Endothelial cell of umbilical vein (primary cell): ENCODE measurements around the gene RPRD1A. TPM values are rescaled to one million over a fixed set of nuclear protein-coding genes. Genes with fewer than 3 reads are reported as not detected.
"Not testable (repeated sequence)": the region's sequence is repeated elsewhere in the genome, so short reads cannot be mapped to it uniquely, and the experiment has no call there.

Experiments used
- BruUV-seq: library from RNA; stranded (reverse); fragments of 400-500 nt; replicated peaks from 2 replicates; lab custom pipeline; 2021; lab: Mats Ljungman, UMichigan
- CTCF ChIA-PET: fragments of 300-600, 350-600 bp; sonication (Branson Sonifier 250); formaldehyde crosslinking; loops from one replicate; lab custom pipeline; 2021; ENCODE audit warnings: antibody characterized with exemption, inconsistent platforms; lab: Charles Lee
- POLR2A ChIA-PET: fragments of 300-600, 350-600 bp; sonication (Branson Sonifier 250); formaldehyde crosslinking; loops from one replicate; lab custom pipeline; 2021; ENCODE audit warnings: antibody characterized with exemption, inconsistent platforms; lab: Charles Lee
- DNase-seq: peaks from one replicate; pipeline ENCODE4 v3.0.0-alpha.2; 2011; ENCODE audit warnings: low read depth, low spot score
- FAIRE-seq: peaks from 2 replicates; lab custom pipeline; 2011; peaks lifted over from hg19 to GRCh38; lab: Jason Lieb, UNC
- H2AFZ ChIP-seq: 2 replicates; pipeline ENCODE4 v1.6.0; 2012; ENCODE audit warnings: low read depth, low read length, control low read depth, inconsistent platforms
- H3K27ac ChIP-seq: 2 replicates; pipeline ENCODE4 v1.5.1; 2011; ENCODE audit warnings: low read depth, mild to moderate bottlenecking, control low read depth, low read length, moderate library complexity; ENCODE audit not compliant: insufficient read depth
- H3K27me3 ChIP-seq, 2 experiments: 2 replicates each; pipeline versions ENCODE4 v1.6.0 to v1.6.1; 2011; ENCODE audit warnings: low read length in 2 of 2, mixed read lengths in 1 of 2; ENCODE audit not compliant: control insufficient read depth in 2 of 2, insufficient read depth in 2 of 2
- H3K36me3 ChIP-seq, 2 experiments: 2 replicates in 1 of 2; 3 replicates in 1 of 2; pipeline ENCODE4 v1.5.1; 2011; ENCODE audit warnings: low read length in 2 of 2, mild to moderate bottlenecking in 1 of 2, moderate library complexity in 1 of 2; ENCODE audit not compliant: control insufficient read depth in 2 of 2, insufficient read depth in 2 of 2; ENCODE audit errors: extremely low read depth in 1 of 2
- H3K4me1 ChIP-seq: 3 replicates; pipeline ENCODE4 v1.5.1; 2011; ENCODE audit warnings: mild to moderate bottlenecking, low read length; ENCODE audit not compliant: control insufficient read depth, insufficient read depth; ENCODE audit errors: extremely low read depth
- H3K4me2 ChIP-seq: 2 replicates; pipeline ENCODE4 v1.6.1; 2011; ENCODE audit warnings: low read length, control low read depth, mixed read lengths; ENCODE audit not compliant: insufficient read depth
- H3K4me3 ChIP-seq, 3 experiments: fragments of 200-600 bp in 1 of 3; sonication (generic), shearing (Covaris generic) in 1 of 3; replicated peaks in 1 of 3; 2 replicates each; pipeline ENCODE4 v1.5.1; 2011 to 2016; ENCODE audit warnings: control low read depth in 3 of 3, low read length in 3 of 3, mild to moderate bottlenecking in 2 of 3, inconsistent platforms in 1 of 3, low read depth in 1 of 3, moderate library complexity in 1 of 3; ENCODE audit not compliant: insufficient read depth in 1 of 3
- H3K79me2 ChIP-seq: 2 replicates; pipeline ENCODE4 v1.6.0; 2012; ENCODE audit warnings: low read length, inconsistent platforms; ENCODE audit not compliant: control insufficient read depth, insufficient read depth
- H3K9ac ChIP-seq: replicated peaks from 2 replicates; pipeline ENCODE3; 2011; ENCODE audit warnings: low read length, control low read depth; ENCODE audit not compliant: insufficient read depth; ENCODE audit errors: extremely low read depth
- H3K9me1 ChIP-seq: replicated peaks from 3 replicates; pipeline ENCODE4 v1.6.0; 2011; ENCODE audit warnings: mild to moderate bottlenecking, low read length; ENCODE audit not compliant: control insufficient read depth, insufficient read depth; ENCODE audit errors: extremely low read depth
- H3K9me3 ChIP-seq: replicated peaks from 2 replicates; pipeline ENCODE4 v1.5.1; 2012; ENCODE audit warnings: low read length, inconsistent platforms; ENCODE audit not compliant: control insufficient read depth, insufficient read depth
- H4K20me1 ChIP-seq: replicated peaks from 2 replicates; pipeline ENCODE3; 2011; ENCODE audit warnings: mild to moderate bottlenecking, low read length; ENCODE audit not compliant: control insufficient read depth, insufficient read depth; ENCODE audit errors: extremely low read depth
- EZH2 ChIP-seq: IDR thresholded peaks from 2 replicates; pipeline ENCODE4 v1.6.1; 2012; ENCODE audit warnings: borderline replicate concordance, low read depth, mild to moderate bottlenecking, moderate library complexity, low read length, inconsistent platforms; ENCODE audit not compliant: severe bottlenecking
- FOS ChIP-seq: IDR thresholded peaks from 2 replicates; pipeline ENCODE4 v1.6.1; 2011; ENCODE audit warnings: mild to moderate bottlenecking, low read length, moderate library complexity, borderline replicate concordance; ENCODE audit not compliant: insufficient read depth
- GATA2 ChIP-seq: IDR thresholded peaks from 2 replicates; pipeline ENCODE4 v1.7.0; 2011; ENCODE audit warnings: low read depth, mild to moderate bottlenecking, moderate library complexity, mixed read lengths, low read length; ENCODE audit not compliant: insufficient read length, insufficient read depth
- JUN ChIP-seq: IDR thresholded peaks from 2 replicates; pipeline ENCODE4 v1.6.1; 2011; ENCODE audit warnings: borderline replicate concordance, low read depth; ENCODE audit not compliant: insufficient read length, insufficient read depth
- MYC ChIP-seq: IDR thresholded peaks from one replicate; pipeline ENCODE4 v1.6.1; 2011; ENCODE audit warnings: mild to moderate bottlenecking, low read depth, low read length
- POLR2A ChIP-seq: IDR thresholded peaks from 2 replicates; pipeline ENCODE4 v1.6.1; 2012; ENCODE audit warnings: low read depth, mild to moderate bottlenecking, control low read depth, low read length
- POLR2AphosphoS5 ChIP-seq: IDR thresholded peaks from 2 replicates; pipeline ENCODE4 v1.6.1; 2012; ENCODE audit warnings: low read depth, mild to moderate bottlenecking, control low read depth, low read length, moderate library complexity; ENCODE audit not compliant: insufficient read depth
- dilution Hi-C: fragments of 300-500 bp; cut with MboI; formaldehyde crosslinking; loops from one replicate; pipeline ENCODE4 v1.15.0; 2019; ENCODE audit warnings: low sequenced_read_pairs; ENCODE audit not compliant: extremely low pct_ligation_motif_present
- intact Hi-C: fragments of 100-400 bp; cut with micrococcal nuclease; formaldehyde crosslinking; loops from one replicate; pipeline ENCODE4 v1.10.0; 2022
- polyA plus RNA-seq, 4 experiments: library from polyadenylated mRNA; depleted of rRNA in 3 of 4; stranded (reverse) in 3 of 4; unstranded in 1 of 4; fragments of >200 nt; gene quantifications; 2 replicates each; pipeline versions ENCODE4 v1.2.1 to v1.2.3, GENCODE V29; 2011 to 2012; ENCODE audit warnings: missing spikeins in 1 of 4
- total RNA-seq: library from RNA; stranded (reverse); gene quantifications from 2 replicates; pipeline ENCODE4 v1.2.3, GENCODE V29; 2021
- TF ChIP-seq, protein P1 (sequence below): IDR thresholded peaks from 2 replicates; pipeline ENCODE4 v1.6.1; 2011; ENCODE audit not compliant: insufficient read depth, insufficient read length
- TF ChIP-seq, protein P2 (sequence below), 2 donors: IDR thresholded peaks; 1 replicate in 1 of 2; 2 replicates in 1 of 2; pipeline ENCODE4 v1.5.1; 2011; ENCODE audit warnings: low read length in 2 of 2, mild to moderate bottlenecking in 2 of 2, moderate library complexity in 2 of 2, control low read depth in 1 of 2, inconsistent platforms in 1 of 2, low read depth in 1 of 2; ENCODE audit not compliant: insufficient read depth in 1 of 2; ENCODE audit errors: extremely low read depth in 1 of 2

The RPRD1A gene
- total and polyA plus RNA-seq, 2 donors (not counting 3 experiments of a cell fraction or from before 2014, with no cell fraction given) = 13.5 to 50.7 TPM

DNA sequence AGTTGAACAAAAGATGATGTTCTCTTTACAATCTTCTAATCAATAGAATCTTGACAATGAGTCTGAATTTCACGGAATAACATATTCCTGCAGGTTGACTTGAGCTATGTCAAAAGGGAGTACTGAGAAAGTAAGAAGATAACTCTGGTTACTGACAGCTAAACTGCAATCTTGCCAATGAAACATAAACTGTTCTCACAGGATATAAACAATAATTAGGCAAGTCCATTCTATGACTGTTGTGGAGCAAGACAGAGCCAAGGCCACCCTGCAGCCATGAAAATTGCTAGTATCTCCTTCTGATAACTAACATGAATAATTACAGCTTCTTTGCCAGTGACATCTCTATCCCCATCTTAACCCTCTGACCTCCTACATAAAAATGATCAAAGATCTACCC, 6.3 kb upstream of the RPRD1A start:
- intact Hi-C loops = no loop called here
- no peak for DNase-seq
- TF ChIP-seq, protein P1, sequence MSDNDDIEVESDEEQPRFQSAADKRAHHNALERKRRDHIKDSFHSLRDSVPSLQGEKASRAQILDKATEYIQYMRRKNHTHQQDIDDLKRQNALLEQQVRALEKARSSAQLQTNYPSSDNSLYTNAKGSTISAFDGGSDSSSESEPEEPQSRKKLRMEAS = no peak
- TF ChIP-seq, protein P2, sequence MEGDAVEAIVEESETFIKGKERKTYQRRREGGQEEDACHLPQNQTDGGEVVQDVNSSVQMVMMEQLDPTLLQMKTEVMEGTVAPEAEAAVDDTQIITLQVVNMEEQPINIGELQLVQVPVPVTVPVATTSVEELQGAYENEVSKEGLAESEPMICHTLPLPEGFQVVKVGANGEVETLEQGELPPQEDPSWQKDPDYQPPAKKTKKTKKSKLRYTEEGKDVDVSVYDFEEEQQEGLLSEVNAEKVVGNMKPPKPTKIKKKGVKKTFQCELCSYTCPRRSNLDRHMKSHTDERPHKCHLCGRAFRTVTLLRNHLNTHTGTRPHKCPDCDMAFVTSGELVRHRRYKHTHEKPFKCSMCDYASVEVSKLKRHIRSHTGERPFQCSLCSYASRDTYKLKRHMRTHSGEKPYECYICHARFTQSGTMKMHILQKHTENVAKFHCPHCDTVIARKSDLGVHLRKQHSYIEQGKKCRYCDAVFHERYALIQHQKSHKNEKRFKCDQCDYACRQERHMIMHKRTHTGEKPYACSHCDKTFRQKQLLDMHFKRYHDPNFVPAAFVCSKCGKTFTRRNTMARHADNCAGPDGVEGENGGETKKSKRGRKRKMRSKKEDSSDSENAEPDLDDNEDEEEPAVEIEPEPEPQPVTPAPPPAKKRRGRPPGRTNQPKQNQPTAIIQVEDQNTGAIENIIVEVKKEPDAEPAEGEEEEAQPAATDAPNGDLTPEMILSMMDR (IDR thresholded peaks at IDR 0.05; ENCODE audit: extremely low read depth in 1 of 2, insufficient read depth in 1 of 2, low read depth in 1 of 2, low read length in 2 of 2) = no peak
- no peak for TF ChIP-seq FOS
- no peak for TF ChIP-seq JUN
- no peak for TF ChIP-seq MYC
- no peak for TF ChIP-seq POLR2AphosphoS5
- no peak for TF ChIP-seq POLR2A
- TF ChIP-seq EZH2 = no peak
- no peak for TF ChIP-seq GATA2

DNA sequence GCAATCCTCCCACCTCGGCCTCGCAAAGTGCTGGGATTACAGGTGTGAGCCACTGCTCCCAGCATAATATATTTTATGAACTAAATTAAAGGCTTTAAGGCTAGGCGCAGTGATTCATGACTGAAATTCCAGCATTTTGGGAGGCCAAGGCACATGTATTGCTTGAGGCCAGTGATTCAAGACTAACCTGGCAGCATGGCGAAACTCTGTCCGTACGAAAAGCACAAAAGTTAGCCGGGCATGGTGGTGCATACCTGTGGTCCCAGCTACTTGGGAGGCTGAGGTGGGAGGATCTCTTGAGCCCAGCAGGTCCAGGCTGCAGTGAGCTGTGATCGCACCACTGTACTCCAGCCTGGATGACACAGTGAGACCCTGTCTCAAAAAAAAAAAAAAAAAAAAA, 5.0 kb upstream of the RPRD1A start:
- DNase-seq, H3K9me3 ChIP-seq, intact Hi-C loops, H3K27ac ChIP-seq, H2AFZ ChIP-seq, FAIRE-seq, BruUV-seq, H3K4me1 ChIP-seq, dilution Hi-C loops, H3K4me3 ChIP-seq, H4K20me1 ChIP-seq, H3K9ac ChIP-seq, POLR2A ChIA-PET, H3K36me3 ChIP-seq, H3K79me2 ChIP-seq, H3K4me2 ChIP-seq, H3K9me1 ChIP-seq: not testable (repeated sequence)
- CTCF ChIA-PET = interaction anchor here (0.6 to 0.7 kb wide), 2 partner anchors 112 to 270 kb away, joined by 3 read pairs; no protein-coding TSS in a partner anchor
- peaks cover 5 to 11% of the 10 kb centered on the region in 2 experiments for H3K27me3 ChIP-seq

More for the DNA sequence above, 6.3 kb upstream of the RPRD1A start:
- FAIRE-seq = no peak
- dilution Hi-C loops = no loop called here
- peaks cover 5 to 11% of the 10 kb centered on the region in 2 experiments for H3K27me3 ChIP-seq
- no peaks in the 10 kb centered on the region for H3K4me1 ChIP-seq
- H3K4me3 ChIP-seq = no peak overlapping the region
- POLR2A ChIA-PET = no interaction called here
- no peaks in the 10 kb centered on the region for H4K20me1 ChIP-seq
- no peaks in the 10 kb centered on the region for H3K79me2 ChIP-seq
- H3K4me2 ChIP-seq = no peak overlapping the region
- H2AFZ ChIP-seq = no peak overlapping the region
- H3K36me3 ChIP-seq = no peaks in the 10 kb centered on the region
- no peak overlapping the region for H3K9ac ChIP-seq
- BruUV-seq = no TSS peak
- CTCF ChIA-PET = interaction anchor here (1.2 kb wide), 1 partner anchor 22 kb away, joined by 6 read pairs; no protein-coding TSS in a partner anchor
- H3K9me3 ChIP-seq = no peaks in the 10 kb centered on the region
- no peaks in the 10 kb centered on the region for H3K9me1 ChIP-seq
- no peak overlapping the region for H3K27ac ChIP-seq
